GM21723 (cell line): ENCODE results near the gene RAPGEF1.

Source experiments
- ATAC-seq: cut with Tn5 transposase; IDR thresholded peaks from one replicate; pipeline ENCODE4 v1.9.1; 2021; ENCODE audit warnings: mild to moderate bottlenecking, moderate library complexity; ENCODE audit not compliant: unreplicated experiment

Gene RAPGEF1

GRCh38 chr9:131752231-131752884 is 12.5 kb upstream of the RAPGEF1 start:
- no peak for ATAC-seq

- ATAC-seq = no peak
Measured at GRCh38 chr9:131748411-131748955, 8.6 kb upstream of the RAPGEF1 start.

GRCh38 chr9:131747352-131747751 is 7.5 kb upstream of the RAPGEF1 start:
- ATAC-seq = no peak

- ATAC-seq = no peak
Measured at GRCh38 chr9:131745610-131746009, 5.7 kb upstream of the RAPGEF1 start.

GRCh38 chr9:131744720-131745201 is 4.9 kb upstream of the RAPGEF1 start:
- no peak for ATAC-seq

GRCh38 chr9:131744171-131744719 is 4.4 kb upstream of the RAPGEF1 start:
- no peak for ATAC-seq

GRCh38 chr9:131743501-131743900 is 3.6 kb upstream of the RAPGEF1 start:
- no peak for ATAC-seq

- ATAC-seq = no peak
Measured at GRCh38 chr9:131743096-131743495, 3.2 kb upstream of the RAPGEF1 start.

- ATAC-seq = no peak
Measured at GRCh38 chr9:131740898-131741297, 1.0 kb upstream of the RAPGEF1 start.

- ATAC-seq = no peak
Measured at GRCh38 chr9:131739133-131739958, 530 bp downstream of the RAPGEF1 start.

- no peak for ATAC-seq
Measured at GRCh38 chr9:131738293-131739132, 1.4 kb downstream of the RAPGEF1 start.

GRCh38 chr9:131737426-131737825 is 2.5 kb downstream of the RAPGEF1 start:
- ATAC-seq = no peak

GRCh38 chr9:131736431-131736830 is 3.4 kb downstream of the RAPGEF1 start:
- no peak for ATAC-seq

GRCh38 chr9:131735238-131736128 is 4.4 kb downstream of the RAPGEF1 start:
- ATAC-seq = no peak

- no peak for ATAC-seq
Measured at GRCh38 chr9:131734781-131735180, 5.1 kb downstream of the RAPGEF1 start.

GRCh38 chr9:131734165-131734610 is 5.7 kb downstream of the RAPGEF1 start:
- no peak for ATAC-seq

GRCh38 chr9:131733541-131734061 is 6.3 kb downstream of the RAPGEF1 start:
- ATAC-seq = no peak

GRCh38 chr9:131732636-131733289 is 7.1 kb downstream of the RAPGEF1 start:
- ATAC-seq = no peak

- ATAC-seq = no peak
Measured at GRCh38 chr9:131732061-131732526, 7.8 kb downstream of the RAPGEF1 start.
